Measurements from ENCODE around the gene RUSF1.

The RUSF1 gene

GRCh38 chr16:31532896-31533295 is 24.7 kb upstream of the RUSF1 start:
- no peak for TF ChIP-seq CTCF (IDR thresholded peaks at IDR 0.05; ENCODE audit: low read depth, low read length, missing control alignments)
- no peak overlapping the region for H3K4me3 ChIP-seq (ENCODE audit: low read depth, low read length)
- DNase-seq (ENCODE audit: low read depth), result no peak

- TF ChIP-seq CTCF (IDR thresholded peaks at IDR 0.05; ENCODE audit: low read depth, low read length, missing control alignments), result no peak
- no peak for DNase-seq (ENCODE audit: low read depth)
- H3K4me3 ChIP-seq (ENCODE audit: low read depth, low read length), result no peak overlapping the region
Observed at GRCh38 chr16:31532120-31532519, 23.9 kb upstream of the RUSF1 start.

GRCh38 chr16:31531096-31531495 is 22.9 kb upstream of the RUSF1 start:
- H3K4me3 ChIP-seq (ENCODE audit: low read depth, low read length), result no peak overlapping the region
- no peak for TF ChIP-seq CTCF (IDR thresholded peaks at IDR 0.05; ENCODE audit: low read depth, low read length, missing control alignments)
- DNase-seq (ENCODE audit: low read depth), result no peak

- DNase-seq (ENCODE audit: low read depth), result no peak
- TF ChIP-seq CTCF (IDR thresholded peaks at IDR 0.05; ENCODE audit: low read depth, low read length, missing control alignments), result no peak
- H3K4me3 ChIP-seq (ENCODE audit: low read depth, low read length), result no peak overlapping the region
Observed at GRCh38 chr16:31530405-31530804, 22.2 kb upstream of the RUSF1 start.

- no peak for TF ChIP-seq CTCF (IDR thresholded peaks at IDR 0.05; ENCODE audit: low read depth, low read length, missing control alignments)
- H3K4me3 ChIP-seq (ENCODE audit: low read depth, low read length), result no peak overlapping the region
- DNase-seq (ENCODE audit: low read depth), result no peak
Observed at GRCh38 chr16:31529937-31530312, 21.7 kb upstream of the RUSF1 start.

- H3K4me3 ChIP-seq (ENCODE audit: low read depth, low read length), result no peak overlapping the region
- DNase-seq (ENCODE audit: low read depth), result no peak
- TF ChIP-seq CTCF (IDR thresholded peaks at IDR 0.05; ENCODE audit: low read depth, low read length, missing control alignments), result no peak
Observed at GRCh38 chr16:31529108-31529936, 21.1 kb upstream of the RUSF1 start.

- no peak for DNase-seq (ENCODE audit: low read depth)
- H3K4me3 ChIP-seq (ENCODE audit: low read depth, low read length), result no peak overlapping the region
- TF ChIP-seq CTCF (IDR thresholded peaks at IDR 0.05; ENCODE audit: low read depth, low read length, missing control alignments), result no peak
Observed at GRCh38 chr16:31528523-31529107, 20.4 kb upstream of the RUSF1 start.

All from GM12864 (cell line).